HG02973 (cell line): Measurements from ENCODE around the gene TBX20.
"Not testable (repeated sequence)": the region's sequence is repeated elsewhere in the genome, so short reads cannot be mapped to it uniquely, and the experiment has no call there.

ENCODE experiments used
- ATAC-seq: cut with Tn5 transposase; IDR thresholded peaks from one replicate; pipeline ENCODE4 v1.9.1; 2021; ENCODE audit warnings: moderate library complexity; ENCODE audit not compliant: unreplicated experiment

The TBX20 gene

DNA sequence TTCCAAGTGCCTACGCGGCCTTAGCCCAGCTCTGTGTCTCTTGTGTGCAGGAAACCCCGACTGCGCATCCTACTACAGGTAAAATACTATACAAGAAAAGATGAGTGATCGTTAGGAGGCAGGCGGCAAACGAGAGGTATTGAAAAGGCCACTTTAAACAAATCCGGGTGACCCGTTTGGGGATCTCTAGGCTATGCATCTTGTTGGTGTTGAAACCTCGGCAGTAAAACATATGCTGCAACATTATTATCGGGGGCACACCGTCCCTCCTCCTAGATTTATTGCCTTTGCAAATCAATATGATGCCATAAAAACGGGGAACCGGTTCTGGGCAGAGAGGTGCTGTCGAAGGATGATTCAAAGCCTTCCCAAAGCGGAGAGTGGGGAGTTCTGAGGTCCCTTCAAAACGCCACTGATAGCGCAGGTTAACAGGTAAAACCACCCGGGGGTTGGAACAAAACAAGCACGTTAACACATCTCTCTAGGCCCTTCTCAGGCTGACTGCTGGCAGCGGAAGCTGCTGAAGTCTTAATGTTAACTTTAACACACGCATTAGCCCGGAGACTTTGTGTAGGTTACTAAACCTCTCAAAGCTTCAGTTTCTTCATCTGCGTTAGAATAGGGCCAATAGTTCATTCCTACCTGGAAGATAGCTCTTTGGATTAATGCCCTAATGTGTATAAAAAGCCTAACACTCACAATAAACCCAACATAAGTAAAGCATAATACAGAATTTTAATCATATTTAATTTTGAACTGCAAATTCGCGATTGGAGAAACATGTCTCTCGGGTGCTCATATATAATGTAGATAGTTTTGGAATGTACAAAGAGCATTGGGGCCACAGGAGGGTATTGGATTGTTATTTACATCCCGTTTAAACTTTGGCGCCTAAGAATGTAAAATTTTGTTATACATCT is 2.6 kb upstream of the TBX20 start:
- ATAC-seq: no peak

DNA sequence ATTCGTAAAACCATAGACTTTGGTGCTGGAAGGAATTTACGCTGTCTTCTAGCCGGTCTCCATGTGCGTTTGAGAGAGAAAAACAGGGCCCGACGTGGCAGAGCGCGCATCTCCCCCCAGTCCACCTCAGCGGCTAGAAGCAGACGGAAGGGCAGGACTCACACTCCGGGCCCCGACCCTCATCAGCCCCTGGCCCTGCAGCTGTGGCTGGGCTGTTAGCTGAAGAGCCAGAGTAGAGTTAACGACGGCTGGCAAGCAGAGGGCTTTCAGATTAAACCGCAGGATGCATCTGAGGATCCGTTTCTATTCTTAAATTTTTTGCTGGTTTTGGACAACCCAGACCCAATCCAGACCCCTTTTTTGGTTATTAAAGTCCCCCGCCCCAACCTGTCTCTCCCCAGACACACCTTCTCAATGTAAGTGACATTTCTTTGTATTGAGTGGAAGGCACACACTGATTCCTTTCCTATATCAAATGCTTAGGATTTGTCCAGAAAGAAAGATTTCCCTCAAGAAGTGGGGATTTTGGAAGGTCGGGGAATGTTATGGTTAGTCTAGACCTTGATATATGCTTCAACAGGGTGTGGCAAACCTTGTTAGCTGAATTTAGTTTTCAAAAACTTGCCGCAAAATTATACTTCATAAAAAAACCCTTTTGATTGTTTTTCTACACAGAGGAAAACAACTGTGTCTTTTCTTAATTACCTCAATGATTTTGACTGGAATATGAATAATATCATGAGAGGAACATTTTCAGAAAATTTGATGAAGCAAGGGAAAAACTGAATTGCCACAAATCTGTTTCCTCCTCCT is 1.7 kb upstream of the TBX20 start:
- ATAC-seq: no peak

DNA sequence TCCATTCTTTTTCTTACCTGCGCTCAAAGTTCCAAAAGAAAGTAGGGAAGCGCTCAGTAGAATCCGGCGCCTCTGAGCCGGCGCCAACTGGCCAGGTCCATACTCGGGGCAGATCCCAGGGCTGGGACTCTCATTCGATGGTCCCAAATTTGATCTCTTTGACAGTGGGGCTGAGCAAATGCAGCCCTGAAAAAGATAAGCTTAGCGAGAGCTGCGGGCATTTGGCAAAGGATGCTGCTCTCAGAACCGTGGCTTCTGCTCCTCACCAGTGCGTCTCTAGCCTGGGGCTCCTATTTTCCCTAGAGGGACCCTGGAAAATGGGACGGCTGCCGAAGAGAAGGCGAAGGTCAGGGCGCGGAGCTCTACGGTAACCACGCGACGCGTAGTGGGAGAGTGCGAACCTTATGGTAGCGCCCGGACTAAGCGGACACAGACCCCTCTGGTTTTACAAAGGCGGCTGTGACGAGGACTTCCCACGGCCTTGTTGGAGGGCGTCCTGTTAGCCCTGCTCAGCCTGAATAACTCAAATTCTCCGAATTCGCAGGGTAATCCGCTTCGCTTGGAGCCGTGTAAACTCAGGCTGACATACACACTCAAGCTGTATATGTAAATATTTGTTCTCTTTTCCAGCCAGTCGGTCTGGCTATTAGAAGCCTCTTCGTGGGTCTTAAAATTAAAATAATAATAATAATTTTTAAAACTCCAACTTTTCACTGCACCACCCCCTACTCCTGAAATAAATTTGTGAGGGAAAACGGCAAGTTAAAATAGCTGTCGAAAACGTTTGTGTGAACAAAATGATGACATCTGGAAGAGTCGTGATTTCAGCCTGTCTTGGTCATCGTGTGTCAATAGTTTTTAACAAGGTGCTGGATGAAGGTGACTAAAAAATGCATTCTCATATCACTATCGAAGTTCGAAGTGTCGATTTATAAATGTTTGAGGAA is 869 bp upstream of the TBX20 start:
- no peak for ATAC-seq

DNA sequence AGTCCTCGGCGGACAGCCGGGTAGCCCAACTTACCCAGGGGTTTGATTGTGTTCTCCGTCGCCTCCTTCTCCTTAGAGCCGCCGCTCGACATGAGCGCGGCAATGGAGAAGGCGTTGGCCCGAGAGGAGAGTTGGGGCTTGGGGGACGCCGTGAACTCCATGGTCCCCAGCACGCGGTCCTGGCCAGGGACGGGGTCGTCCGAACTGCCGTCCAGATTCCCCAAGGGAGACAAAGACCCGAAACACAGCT is 515 bp downstream of the TBX20 start:
- no peak for ATAC-seq

DNA sequence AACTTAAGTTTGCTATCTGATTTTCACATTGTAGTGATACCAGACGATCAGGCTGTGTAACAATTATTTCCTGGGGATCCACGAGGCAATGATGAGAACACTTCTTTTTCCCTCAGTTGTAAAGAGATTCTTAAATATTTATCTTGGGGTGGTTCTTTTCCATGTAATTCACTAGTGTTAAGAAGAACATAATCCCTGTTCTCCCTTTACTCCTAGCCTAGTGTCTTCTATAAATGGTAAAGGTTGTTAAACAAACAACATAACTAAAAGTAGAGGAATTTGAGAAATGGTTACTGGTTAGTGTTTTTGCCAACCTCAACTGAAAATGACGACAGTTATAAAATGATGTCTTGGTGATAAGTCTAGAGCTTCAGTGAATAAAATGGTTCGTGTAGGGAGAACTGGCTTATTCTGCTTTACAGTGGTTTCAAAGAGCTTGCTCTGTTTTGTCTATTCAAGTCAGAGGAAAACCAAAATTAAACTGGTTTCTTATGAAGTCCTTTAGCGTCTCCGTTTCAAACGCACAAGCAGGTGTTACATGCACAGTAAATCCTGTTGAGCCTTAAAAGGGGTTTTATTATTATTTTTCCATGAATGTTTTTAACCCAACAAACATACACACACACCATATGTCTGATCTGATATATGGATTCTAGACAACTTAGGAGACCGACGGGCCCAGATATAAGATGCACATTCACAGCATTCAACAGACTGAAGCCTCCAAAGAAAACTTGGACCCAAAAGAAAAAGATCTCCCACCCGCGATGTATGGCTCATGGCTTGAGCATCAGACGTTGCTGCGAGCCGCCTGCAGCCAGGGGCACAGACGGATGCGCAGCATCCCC is 1.1 kb downstream of the TBX20 start:
- no peak for ATAC-seq

DNA sequence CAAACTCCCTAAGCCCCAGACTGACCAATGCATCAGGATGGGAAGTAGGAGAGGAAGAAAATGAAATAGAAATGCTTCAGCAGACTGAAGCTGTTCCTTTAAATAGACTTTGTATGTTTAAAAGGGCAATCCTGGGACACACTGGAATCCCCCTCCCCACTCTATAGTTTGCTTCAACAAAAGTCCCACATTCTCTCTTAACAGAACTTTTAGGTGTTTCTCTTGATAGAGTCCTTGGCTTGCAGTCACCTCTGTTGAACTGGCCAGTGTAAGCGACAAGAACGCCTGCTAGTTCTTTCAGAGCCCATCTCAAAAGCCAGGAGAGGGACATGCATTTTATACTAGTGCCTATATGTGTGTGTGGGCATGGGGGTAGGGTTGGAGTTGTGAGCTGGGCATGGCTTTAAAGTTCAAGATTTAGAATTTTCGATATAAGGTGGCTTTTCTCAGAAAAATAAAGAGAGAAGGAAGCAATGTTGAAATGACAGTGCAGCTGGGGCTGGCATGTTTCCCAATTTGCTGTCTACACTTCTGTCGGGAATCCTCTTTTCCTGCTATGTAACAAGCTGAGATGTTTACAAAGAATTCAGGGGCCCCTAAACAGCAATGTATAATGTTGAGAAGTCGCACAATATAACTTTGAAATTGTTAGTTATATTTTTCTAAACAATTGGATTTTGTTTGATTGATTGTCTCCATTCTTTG is 2.1 kb downstream of the TBX20 start:
- ATAC-seq: no peak

DNA sequence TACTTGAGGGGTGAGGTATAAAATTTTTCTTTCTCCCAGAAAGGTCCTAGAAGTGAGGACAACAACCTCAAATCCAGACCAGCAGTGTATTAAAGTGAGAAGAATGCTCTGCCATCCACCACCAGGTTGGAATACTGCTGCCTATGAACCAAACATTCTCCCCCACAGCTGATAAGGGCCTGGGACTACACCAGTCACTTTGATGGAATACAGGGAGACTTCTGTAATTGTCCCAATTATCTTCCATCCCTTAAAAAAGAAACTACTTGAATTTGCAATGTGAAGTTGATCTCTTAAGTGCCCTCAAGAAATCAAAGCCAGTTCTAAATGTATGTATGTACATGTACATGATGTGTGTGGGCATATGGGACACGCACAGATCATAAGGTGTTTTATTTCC is 3.0 kb downstream of the TBX20 start:
- no peak for ATAC-seq

DNA sequence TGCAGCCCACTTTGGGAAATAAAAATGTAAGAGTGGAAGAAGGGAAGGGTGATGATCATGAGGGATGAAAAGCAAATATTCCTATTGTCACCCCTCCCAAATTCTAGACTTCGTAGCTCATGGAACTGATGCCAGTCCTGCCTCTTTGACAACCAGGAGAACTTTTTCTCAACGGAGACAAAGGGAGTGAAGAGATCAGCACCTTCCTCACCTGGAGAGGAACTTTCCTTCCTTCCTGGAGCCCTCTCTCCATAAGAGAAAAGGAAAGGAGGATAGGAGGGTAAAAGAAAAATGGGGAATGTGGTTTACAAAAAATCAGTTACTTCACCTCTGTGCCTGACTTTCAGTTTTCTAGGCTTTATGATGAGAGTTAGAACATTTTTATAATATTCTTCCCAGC is 3.4 kb downstream of the TBX20 start:
- no peak for ATAC-seq

DNA sequence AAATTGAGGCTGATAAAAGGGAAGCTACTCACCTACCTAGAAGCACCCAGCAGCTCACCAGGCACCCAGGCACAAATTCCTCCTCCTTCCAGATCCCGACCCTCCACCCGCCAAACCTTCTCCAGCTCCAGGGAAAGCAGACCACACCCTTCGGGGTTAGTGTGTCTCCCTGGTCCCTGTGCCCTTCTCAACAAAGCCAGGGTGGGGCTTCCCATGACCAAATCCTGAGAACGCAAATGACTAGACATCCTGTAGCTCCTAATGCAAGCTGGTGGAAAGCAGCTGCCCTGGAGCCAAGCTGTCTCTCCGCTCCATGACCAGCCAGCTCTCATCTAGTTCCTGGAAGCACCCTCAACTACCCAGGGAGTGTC is 4.4 kb downstream of the TBX20 start:
- ATAC-seq: no peak

DNA sequence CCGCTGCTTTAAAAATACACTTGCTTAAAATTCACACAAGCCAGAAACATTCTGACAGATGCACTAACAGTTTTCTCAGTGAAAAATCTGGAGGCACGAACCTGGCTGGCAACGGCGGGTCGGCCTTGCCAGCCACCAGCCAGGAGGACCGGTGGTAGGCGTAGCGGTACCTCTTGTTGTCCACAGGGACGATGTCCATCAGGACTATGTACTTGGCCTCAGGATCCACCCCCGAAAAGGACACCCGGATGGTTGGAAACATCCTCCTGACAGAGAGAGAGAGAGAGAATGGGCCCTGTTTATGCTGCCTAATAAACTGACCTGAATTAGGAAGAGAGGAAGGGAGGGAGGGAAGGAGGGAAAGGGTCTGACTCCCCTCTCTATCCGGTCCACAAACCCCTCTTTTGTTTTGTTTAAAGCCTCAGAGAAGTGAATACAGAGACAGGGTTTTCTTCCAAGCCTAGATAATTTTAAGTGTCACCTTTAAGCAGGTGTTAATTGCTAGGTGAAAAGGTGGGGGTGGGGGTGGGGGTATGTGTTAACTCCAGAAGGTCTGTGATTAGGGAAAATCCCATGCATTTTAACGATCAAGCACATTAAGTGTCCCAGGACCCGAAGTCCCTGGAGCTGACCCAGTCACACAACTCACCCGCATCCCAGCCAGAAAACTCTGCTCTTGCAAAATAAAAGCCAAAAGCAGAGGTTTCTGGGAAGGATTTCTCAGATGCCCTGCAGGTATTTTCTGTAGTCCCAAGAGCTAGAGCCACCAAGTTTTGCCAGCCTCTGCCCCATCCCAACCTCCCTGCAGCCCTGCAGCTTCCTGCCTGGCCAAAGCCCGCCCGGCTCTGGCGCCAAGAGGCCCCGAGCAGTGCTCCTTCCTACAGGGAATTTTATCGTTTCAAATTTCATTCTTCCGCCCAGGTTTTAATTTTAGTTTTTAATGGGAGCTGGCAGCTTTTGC is 5.0 kb downstream of the TBX20 start:
- ATAC-seq: no peak

DNA sequence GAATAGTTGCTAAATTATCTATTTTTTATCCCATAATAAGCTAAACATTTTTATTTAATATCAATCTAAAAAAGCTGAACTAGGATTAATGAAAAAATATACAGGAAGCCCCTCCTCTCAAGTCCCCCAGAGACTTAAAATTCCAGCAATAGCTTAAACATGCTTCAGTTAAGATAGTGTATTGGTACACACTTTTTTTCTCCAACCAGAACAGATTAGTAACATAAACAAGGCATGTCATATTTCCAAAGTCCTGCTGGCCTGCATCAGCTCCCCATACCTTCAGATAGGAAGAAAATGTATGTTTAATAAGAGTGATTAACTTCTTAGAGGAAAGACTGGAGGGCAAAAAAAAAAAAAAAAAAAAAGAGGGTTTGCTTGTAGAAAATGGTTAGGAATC is 7.1 kb downstream of the TBX20 start:
- no peak for ATAC-seq

DNA sequence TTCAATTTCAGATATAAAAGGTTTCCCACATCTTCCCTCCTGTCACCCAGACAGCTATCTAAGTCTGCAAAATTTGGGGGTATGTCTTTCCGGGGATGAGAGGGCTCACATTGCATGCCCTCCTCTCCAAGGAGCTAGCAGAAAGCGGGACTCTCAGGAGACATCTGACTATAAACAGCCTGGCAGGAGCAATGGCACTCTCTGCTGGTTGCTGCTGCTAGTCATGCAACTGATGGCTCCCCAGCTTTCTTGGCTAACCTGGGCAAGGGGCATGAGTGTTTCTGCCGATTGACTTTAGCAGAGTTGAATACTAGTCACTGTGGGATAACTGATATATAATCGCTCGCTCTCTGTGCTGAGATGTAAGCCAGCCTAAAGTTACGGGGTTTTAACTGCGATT is 12.0 kb downstream of the TBX20 start:
- ATAC-seq: no peak

DNA sequence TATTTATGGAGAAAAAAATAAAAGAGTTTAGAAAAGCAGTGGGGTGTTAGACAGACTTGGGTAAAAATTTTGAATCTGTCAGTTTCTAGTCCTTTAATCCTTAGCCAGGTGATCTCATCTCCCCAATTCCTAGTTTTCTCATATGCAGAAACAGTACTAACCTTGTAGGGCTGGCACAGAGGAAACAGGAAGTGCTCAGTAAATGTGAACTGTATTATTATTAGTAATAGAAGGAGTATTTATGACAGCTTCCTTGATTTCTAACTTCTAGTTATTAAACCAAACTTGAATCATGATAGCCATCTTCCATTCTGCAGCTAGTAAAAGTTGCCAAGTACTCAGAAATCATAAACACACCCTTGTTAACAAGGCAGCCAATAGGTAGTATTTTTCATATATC is 12.5 kb downstream of the TBX20 start:
- no peak for ATAC-seq

DNA sequence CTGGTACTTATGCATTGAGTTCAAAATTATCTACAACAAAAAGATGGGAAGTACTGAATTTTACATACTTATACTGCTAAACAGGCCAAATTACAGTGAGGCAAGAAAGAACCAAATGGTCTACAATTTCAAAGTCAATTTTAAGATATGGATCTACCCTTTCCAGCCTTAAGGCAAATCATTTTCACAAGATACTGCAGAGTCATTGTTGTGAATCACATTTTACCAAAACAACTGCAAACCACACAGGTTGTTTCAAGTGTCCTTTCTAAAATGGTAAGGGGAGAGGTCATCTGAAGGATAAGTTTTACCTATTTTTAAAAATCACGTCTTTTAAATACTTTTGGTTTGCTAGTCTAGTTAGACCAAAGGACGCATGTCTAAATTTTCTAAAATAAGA is 12.9 kb downstream of the TBX20 start:
- ATAC-seq: not testable (repeated sequence)

DNA sequence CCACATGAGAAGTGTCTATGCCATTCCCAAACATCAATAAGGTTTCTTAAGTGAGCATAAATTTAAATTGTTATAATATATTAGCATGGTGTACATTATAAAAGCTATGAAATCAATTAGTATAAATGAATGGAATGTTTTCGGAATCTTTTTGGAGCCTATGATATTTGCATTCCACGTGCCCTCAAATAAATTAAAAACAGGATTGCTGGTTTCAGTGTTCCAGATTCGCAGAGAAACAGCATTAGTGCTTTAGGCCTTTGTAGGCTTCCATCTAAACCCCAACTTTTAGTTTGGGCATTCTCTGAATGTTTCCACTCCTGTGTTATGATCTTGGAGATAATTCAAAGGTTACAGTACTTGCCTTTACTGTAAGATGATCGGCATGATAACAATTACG is 15.4 kb downstream of the TBX20 start:
- not testable (repeated sequence) for ATAC-seq

DNA sequence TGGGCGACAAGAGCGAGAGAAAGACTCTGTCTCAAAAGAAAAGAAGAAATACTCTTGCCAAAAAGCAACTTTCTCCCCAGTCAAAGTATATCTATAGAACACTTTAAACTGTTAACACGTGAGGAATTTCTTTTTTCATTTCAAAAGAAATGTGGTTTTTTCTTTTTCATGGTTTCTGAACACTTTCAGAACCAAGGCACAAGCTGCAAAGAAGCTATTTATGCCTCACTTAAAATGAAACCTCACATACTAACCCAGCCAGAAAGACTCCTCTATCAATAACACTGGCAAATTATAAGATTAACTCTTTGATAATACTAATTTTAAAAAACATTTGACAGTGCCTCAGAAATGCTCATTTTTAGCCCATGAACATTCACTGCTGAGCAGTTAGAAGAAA is 20.9 kb downstream of the TBX20 start:
- ATAC-seq: no peak

DNA sequence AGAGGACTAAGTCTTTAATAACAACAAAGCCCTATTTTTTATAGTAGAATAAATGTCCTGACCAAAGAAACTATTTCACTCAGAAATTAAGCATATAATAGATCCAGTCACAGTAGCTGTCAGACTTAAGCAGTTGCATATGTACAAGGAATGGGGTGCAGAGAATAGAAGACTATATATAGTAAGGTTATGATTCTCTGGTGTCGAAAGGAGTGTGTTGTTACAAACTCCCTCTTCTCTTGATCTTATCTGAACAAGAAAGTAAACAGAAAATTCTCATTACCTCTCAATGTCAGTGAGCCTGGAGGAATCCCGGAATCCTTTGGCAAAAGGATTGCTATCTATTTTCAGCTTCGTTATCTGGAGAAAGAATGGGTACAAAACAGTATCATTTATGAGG is 22.7 kb downstream of the TBX20 start:
- ATAC-seq: not testable (repeated sequence)

DNA sequence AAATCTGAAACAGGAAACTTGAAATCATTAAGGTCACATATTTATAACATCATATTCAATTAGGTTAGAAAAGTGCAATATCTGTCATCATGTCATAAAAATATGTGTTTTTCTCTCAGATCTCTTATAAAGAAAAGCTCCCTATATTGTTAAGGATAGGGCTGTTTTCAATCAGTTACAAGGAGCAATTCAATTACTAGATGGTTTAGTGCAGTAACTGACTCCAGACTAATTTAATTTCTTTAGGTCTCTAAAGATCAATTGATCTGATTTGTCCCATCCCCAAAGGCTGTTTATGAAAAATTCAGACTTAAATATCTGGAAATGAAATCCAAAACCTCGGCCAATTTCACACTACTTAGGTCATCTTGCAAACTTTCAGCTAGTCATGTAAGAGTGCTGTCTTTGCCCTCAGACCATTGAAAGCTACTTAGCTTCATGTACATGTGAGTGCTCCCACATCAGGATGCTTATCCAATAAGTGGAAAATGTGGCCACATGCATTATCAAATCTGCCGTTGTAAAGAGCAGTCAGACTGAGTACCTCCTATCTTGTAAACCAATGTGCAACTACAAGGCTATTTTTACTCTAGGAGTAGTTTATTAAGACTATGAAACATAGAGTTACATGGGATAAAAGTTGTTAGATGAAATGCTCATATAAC is 24.7 kb downstream of the TBX20 start:
- ATAC-seq: not testable (repeated sequence)
